Activated naive CD4-positive, alpha-beta T cell (primary cell): ENCODE measurements around the gene SMURF1.

Experiments used
- DNase-seq, 4 experiments: peaks; one replicate each; lab custom pipeline; 2025; lab: John Stamatoyannopoulos, UW

SMURF1 gene

DNA sequence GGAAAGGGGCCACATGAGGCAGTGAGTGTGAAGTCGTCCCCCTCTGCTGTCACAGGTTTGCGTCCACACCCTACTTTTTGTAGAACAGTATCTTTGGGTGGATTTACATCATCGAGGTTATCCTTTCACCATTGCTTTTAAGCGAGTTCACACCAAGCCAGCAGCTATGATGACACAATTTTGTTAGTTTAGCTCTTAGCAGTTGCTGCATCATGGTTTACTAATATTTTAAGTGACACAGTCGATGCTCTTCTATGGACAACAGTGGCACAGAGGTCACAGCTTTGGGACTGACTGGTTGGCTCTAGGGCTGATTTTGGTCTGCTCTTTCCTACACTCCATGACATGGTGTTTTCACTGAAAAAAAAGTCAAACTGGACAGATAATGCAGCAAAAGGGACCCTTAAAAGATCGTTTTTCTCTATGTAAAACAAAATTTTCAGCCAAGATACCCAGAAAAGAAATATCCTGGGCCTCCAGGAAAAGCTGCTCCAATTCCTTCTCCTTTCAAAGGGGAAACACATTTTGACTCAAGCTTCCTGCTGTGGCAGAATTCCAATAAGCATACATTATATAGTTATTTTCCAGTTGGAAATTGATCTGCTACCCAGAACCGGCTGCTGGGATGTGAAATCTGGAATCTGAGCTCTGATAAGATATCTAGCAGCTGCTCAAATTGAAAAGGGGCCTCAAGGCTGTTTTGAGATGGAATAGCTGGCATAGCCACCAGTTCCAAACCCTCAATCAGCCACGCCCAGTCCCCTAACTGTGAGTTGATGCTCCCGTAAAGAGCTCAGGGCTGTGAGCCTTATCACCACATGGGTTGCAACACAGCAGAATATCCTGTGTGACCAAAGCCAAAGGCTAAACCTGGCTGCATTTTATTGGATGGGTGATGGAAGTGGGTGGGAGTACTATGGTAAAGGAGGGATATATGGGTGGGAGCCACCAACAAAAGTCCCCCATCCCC is 114.2 kb downstream of the SMURF1 start:
- no peak for DNase-seq

DNA sequence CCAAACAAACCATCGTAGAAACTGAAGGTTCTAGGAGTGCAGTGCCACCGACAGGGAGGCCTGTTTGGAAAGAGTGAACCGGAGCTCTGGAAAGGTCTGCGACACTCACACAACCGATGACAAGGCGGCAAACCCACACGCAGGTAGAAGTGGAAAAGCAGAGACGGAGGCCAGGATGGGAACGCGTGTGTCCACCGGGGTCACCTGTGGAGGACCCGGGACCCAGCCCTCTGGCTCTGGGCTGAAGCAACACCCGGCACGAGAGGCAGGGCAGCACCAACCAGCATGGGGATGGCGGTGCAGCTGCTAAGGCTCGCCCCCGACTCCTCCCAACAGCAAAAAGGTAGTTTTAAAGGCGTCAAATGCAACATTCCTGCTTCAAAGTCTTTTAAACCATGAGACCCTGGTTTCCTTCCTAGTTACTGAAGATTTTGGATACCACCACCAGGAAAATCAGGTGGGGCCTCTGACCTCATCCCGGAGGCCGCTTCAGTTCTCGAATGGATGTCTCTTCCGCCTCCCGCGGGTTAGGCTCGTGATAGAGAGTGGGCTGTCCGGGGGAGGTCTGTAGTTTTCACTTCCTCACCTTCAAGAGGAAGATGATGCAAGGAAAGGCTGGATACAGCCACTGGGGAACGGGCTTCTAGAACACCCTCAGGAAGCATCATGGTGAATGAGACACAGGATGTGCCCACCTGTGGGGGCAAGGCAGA is 115.5 kb downstream of the SMURF1 start:
- DNase-seq, result no peak

DNA sequence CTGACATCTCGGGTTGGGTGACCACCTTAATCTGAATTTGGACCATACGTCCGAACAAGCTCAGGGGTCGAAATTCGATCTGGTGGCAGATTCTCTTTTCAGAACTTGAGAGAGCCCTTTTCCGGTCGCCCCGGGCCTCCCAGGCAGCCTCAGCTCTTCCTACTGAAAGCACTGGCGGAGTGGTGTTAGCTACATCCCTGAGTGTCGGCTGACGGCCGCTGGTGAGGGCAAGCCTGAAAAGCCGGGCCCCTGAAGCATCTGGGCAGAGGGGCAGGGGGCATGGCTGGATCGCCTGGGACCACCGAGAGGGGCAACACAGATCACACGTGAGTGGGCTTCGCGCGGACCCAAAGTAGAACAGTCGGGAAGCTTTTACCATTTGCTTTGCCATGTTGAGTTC is 116.1 kb downstream of the SMURF1 start:
- DNase-seq, result no peak

DNA sequence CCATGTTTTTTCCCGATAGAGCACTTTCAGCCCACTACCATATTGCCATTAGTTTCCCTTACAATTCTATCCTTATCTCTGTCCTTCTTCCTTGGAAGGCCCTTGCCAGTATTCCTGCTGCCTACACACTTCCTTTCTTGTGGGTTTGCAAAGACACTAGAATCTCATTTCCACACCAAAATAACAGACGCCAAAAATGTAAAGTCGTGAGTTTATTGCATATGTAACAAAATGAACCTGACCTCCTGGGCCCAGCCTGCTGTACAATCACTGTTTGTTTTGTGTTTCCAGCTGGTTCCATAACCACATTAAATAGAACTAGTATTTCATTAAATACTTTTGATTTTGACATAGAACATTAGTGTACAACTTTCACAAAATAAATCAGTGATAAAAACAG is 116.7 kb downstream of the SMURF1 start:
- no peak for DNase-seq

DNA sequence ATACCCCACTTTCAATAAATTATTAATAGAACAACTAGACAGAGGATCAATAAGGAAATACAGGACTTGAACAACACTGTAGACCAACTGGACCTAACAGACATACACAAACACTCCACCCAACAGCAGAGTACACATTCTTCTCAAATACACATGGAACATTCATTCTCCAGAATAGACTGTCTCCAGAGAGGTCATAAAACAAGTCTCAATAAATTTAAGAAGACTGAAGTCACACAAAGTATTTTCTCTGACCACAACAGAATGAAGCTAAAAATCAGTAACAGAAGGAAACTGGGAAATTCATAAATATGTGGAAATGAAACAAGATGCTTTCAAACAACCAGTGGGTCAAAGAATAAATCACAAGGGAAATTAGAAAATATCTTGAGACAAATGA is 119.8 kb downstream of the SMURF1 start:
- no peak for DNase-seq

DNA sequence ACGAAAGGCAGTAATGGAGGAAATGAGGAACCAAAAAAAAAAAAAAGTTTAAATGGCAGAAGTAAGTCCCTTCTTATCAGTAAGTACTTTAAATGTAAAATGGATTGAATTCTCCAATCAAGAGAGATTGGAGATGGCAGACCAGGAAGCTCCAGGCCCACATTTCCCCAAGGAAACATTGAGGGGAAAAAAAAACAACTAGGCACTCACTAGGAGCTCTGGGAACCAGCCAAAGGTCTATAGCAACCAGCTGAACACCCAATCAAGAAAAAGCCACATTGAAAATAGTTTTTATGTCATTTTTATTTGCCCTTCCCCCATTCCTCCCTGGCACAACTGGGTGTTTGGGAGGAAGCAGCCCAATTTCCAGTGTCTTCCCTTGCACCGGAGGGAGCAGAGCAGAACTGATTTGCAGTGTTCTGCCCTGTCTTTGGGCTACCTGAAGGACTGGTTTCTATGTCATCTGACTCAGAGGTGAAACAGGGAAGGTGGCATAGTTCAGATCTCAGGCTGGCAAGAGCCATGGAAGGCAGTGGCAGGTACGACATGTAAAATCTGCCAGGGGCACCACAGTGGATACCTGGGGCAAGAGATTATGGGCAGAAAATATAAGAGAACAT is 121.9 kb downstream of the SMURF1 start:
- no peak for DNase-seq

DNA sequence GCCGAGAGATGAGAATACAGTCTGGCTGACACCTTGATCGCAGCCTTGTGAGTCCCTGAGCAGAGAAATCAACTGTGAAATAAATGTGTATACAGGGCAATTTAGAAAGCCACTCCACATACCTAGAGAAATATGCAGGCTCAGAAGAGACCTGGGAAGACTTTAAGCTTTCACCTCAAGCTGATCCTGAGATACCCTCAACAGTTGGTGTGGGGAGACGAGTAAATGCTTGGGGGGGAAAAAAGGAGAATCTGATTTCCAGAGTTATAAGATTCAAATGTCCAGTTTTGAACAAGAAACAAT is 123.5 kb downstream of the SMURF1 start:
- DNase-seq, result no peak

DNA sequence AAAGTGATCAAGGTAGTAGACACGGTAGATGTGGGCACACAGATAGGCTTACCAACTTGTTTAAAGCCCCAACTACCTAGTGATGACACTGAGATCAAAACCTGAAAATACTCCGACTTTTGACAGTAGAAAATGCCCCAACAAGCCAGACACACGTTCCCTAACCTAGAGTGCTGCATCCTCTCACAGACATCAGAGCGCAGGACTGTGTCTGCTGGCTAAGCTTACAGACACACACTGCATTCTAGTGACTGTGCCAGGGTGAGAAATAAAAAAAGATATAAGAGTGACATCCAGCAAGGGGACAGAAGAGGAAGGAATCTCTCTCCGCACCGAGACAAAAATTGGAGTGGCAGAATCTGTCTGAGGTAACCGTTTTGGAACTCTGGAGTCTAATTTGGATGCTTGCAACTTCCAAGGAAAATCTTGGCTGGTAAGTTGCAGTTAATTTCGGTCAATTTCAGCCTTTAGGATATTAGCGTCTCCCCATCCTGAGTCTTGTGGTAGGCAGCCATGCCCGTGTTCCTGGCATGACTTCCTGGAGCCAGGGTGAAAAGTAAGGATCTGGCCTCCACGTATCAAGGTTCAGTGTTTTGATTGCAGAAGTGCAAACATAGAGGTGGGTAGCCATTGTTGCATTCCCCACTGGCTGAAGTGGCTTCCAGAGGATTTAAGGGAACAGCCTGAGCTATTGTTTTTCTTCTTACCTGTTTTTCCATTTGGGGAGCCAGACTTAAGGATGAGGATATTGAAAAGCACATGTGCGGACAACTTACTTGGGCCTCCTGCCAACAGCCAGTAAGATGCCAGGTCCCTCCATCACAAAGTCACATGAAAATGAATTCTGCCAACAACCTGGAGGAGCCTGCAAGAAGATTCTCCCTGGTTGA is 124.1 kb downstream of the SMURF1 start:
- no peak for DNase-seq

DNA sequence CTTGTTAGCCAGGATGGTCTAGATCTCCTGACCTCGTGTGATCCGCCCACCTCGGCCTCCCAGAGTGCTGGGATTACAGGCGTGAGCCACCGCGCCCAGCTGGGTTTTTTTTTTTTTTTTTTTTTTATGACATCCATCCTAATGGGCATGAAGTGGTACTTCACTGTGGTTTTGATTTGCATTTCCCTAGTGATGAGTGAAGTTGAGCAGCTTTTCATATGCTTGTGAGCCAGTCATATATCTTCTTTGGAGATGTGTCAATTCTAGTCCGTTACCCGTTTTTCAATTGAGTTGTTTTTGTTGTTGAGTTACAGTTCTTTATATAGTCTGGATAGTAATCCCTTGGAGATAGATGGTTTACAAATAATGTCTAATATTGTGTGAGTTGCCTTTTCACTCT is 127.7 kb downstream of the SMURF1 start:
- no peak for DNase-seq

DNA sequence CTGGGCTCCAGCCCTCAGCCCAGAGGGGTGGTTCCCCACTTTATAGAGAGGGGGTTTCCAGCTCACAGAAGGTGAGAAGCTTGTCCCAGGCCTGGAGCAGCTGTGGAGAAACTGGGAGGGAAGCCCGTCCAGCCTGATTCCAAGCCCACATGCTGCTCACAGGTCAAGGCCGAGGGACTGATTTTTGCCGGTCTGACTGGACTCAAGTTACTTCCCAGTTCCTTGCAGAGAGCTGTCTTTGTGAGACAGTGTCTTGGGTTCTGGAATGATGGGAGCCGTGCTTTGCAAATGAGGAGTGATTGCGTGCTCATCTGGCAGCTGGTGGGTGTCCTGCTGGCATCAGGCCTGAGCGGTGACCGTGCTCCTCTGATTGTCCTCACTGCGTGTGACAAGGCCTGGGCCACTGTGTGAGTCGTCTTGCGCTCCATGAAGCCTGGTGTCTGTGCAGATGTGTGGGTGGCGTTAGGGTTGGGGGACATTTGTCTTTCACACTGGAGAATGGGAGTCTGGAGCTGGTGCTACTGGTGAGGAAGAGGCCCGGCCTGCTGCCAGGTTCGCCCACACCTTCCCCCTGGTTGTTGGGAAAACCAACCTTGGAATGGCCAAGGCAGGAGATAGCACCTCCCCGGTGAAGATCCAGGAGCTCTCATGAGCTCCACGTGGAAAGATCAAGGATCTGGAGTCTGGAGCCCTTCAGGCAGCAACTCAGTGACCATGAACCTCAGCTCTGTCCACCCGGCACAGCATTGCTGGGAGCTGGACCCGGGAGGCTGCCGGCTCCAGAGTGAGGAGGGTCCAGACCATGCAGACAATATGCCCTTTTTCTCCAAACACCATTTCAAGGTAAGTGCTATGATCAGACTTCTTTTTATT is 129.6 kb downstream of the SMURF1 start:
- no peak for DNase-seq

DNA sequence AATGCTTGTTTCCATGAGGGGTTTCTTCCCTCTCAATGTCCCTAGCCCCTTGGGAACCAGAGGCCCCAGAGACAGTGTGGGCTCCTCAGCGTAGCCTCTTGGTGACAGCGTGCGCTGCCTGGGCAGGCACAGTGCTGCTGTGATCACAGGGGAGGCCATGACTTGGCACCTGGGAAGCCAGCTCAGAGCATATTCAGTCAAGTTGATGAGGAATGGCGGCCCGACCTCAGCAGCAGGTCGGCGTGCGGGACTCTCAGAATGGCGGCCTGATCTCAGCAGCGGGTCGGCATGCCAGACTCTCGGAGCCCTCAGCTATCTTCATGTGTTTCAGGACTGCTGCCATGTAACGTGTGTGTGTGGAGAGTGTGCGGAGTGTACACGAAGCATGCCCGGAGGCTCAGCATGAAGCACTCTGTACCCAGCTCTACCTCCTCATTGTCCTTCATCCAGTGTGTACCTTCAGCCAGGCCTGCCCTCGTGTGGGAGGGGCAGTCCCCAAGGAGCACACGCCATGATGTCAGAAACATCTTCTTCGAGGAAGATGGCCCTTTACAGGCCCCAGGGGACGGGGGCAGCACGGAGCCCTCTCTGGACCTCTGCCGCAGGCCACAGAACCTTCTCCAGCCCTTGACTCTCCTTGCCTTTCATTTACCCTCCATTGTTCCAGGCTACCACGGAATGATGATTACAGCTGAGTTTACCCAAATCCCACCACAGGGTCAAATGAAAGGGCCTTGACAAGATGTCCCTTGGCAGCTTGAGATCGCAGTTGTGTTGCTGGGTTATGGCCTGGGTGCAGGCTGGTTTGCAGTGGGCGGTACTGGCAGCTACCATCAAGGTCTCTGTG is 130.4 kb downstream of the SMURF1 start:
- DNase-seq, result no peak

DNA sequence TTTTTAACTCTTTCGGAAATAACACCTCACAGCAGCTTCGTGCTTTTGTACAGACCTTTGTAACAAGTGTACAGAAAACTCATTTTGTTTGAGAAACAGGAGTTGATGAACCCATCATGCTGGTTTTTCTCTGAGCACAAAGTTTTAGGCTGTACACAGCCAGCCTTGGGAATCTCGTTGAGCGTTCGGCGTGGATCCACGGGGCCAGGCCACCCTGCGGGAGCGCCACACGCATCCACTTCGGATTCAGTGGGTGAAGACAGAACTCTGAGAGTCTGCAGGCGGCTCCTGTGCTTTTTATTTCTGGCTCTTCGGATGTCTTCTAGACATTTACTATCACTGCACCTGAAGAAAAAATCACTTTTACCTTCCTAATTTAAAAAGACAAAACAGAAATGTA is 131.2 kb downstream of the SMURF1 start:
- no peak for DNase-seq

DNA sequence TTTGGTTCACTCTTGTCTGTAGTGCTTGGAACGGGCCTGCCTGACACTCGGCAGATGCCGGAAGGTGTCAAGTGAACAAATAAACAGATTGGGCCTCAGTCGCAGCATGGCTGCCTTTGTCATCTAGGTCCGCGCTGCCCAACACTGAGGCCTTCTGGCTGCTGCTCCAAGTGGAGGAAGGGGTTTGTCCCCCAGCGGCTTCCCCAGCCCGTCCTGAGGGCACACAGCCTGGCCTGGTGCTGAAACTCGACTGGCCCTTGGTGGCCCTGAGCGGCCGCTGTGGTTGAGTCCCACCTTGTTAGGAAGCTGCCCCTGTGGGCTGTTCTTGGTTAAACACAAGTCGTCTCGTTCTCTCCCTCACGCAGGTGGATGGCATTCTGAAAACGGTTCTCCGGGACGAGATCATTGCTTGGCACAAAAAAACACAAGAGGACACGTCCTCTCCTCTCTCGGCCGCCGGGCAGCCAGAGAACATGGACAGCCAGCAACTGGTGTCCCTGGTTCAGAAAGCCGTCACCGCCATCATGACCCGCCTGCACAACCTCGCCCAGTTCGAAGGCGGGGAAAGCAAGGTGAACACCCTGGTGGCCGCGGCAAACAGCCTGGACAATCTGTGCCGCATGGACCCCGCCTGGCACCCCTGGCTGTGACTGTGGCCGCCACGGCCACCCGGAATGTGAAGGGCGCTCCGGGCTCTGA is 132.1 kb downstream of the SMURF1 start:
- no peak for DNase-seq

DNA sequence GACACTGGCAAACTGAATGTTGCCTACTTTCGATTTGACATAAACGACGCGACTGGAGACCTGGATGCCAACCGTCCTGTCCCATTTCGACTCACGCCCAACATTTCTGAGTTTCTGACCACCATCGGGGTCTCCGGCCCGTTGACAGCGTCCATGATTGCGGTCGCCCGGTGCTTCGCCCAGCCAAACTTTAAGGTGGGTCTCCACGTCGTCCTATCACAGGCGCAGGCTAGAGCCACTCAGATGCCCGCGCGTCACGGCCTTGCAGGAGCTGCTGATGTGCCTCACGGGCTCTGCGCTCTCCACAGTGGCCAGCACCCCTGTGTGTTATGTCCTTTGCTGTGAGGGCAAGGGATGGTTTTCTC is 132.6 kb downstream of the SMURF1 start:
- no peak for DNase-seq

DNA sequence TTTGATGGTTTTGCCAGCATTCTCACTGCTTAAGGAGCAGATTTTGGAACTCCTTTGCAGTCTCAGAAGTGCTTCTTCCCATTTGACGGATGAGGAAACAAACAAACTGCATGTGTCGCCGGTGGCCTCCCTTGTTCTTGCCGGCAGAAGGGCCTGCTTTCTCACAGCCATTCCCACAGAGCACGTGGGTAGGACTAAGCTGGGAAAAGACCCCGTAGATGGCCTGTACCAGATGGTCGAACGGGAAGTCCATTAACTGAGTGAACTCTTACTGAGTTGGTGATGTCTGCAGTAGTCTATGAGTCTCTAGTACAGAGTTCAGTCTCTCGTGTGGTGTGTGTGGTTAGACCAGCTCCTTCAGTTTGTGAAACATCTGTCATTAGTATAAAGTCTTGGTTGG is 133.6 kb downstream of the SMURF1 start:
- DNase-seq, result no peak

DNA sequence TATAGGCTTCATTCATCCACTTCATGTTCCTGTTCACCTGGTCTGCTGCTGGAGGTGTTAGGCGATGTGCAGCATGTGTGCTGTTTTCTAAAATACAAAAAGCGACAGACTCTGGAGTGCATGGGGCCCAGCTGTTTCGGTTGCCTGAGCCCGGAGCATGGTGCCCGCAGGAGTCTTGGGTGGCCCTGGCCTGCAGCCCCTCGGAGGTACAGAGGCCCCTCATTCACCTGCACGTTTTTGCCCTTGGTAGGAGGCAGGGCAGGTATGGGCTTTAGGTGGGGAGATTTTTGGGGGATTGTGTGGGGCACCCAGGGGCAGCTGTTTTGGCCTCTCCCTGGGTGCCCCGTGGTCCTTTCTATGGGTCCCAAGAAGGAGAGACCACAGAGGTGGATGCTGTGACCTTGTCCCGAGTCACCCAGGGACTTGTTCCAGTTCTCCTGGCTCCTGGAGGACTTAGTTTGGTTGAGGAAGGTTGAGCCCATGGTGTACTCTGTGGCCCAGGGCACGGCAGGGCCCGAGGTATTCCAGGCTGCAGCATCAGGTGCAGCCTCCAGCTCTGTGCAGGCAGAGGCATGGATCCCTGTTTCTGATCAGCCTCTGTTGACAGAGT is 134.9 kb downstream of the SMURF1 start:
- DNase-seq, result no peak

DNA sequence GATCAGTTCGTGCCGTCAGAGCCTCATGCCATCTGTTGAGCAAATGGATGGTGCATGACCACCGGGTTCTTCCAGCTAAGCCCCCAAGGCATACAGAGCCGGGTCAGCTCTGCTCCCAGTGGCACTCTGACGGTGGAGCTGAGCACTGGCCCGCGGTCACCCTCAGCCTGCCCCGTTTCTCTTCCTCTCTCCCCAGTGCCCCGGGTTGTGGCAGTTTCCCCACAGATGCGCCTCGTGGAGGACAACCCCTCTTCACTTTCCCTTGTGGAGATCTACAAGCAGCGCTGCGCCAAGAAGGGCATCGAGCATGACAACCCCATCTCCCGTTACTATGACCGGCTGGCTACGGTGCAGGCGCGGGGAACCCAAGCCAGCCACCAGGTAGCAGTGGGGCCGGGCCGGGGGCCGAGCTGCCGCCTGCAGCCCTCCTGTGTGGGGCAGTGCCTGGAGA is 135.7 kb downstream of the SMURF1 start:
- no peak for DNase-seq

DNA sequence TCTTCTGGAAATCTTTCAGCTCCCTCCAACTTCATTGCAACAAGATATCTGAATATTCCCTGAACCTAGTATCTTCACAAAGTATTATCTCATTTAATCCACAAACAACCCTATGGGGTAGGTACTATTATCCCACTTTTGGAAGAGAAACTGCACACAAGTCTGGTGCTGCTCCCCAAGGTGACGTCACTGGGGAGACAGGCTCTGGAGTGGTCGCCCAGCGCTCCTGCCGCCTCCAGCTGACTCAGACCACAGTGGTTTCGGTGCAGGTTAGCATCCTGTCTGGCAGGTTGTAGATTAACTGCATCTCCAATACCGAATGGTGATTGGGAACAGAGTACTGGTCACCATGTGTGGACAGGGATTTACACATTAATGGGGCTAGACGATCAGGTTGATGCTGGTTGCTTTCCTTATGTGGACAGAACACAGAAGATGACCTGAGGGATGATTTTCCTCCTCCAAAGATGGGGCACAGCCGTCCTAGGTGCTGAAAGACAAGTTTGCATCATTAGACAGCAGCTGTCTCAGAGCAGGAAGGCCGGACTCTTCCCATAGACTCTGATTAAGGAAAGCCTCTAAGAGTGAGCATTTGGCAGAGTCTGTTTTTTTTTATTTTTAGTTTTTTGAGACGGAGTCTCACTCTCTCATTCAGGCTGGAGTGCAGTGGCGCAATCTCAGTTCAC is 137.0 kb downstream of the SMURF1 start:
- DNase-seq, result no peak
